ENCODE results near the gene DRGX. TPM values are rescaled to one million over a fixed set of nuclear protein-coding genes. Genes with fewer than 3 reads are reported as not detected.

Gene DRGX
- total RNA-seq, 1 donor from 2014 or later: not detected

DNA sequence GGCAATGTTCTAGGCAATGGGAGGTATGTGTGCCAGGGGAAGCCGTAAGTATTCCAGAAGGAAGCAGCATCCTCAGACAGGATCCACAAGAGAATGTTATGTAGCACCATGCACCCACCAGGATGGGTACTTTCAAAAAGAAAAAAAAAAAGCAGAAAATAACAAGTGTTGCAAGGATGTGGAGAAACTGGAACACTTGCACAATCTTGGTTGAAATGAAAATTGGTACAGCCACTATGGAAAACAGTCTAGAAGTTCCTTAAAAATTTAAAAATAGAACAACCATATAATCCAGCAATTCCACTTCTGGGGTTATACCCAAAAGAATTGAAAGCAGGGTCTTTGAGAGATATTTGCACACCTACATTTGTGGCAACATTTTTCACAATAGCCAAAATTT lies 76.7 kb downstream of the DRGX start:
- DNase-seq (ENCODE audit: low read depth): no peak

GRCh38 chr10:49318755-49319154 lies 77.1 kb downstream of the DRGX start:
- no peak for DNase-seq (ENCODE audit: low read depth)

- no peak for DNase-seq (ENCODE audit: low read depth)
Observed at GRCh38 chr10:49318028-49318427, 77.9 kb downstream of the DRGX start.

- no peak for DNase-seq (ENCODE audit: low read depth)
Observed at GRCh38 chr10:49314806-49315205, 81.1 kb downstream of the DRGX start.

Other genes starting within 250 kb of the DRGX start
- gene TMEM273, start 207.7 kb downstream of the DRGX start, total RNA-seq: not detected in 2 replicates
- gene C10orf71, start 96.9 kb downstream of the DRGX start, total RNA-seq: not detected in 2 replicates
- 9.7 and 24.3 TPM in 2 replicates for gene ERCC6, start 143.0 kb upstream of the DRGX start, total RNA-seq
- gene SLC18A3, start 214.2 kb upstream of the DRGX start, total RNA-seq: 0.10 TPM in 1 of 2 replicates, not detected in the other
- not detected in 2 replicates for gene CHAT, start 217.9 kb upstream of the DRGX start, total RNA-seq

All from renal cortical epithelial cell (primary cell).